GM12865 (cell line): ENCODE measurements around the gene MEIS2.

Experiments
- DNase-seq: peaks from one replicate; pipeline ENCODE4 v3.0.0; 2010; ENCODE audit warnings: low read depth
- H3K4me3 ChIP-seq: 2 replicates; pipeline ENCODE4 v1.5.1; 2011; ENCODE audit warnings: mild to moderate bottlenecking, low read depth, low read length, control low read depth
- CTCF ChIP-seq: IDR thresholded peaks from 2 replicates; pipeline ENCODE4 v1.5.1; 2011; ENCODE audit warnings: low read length, control low read depth, low read depth, inconsistent platforms; ENCODE audit not compliant: insufficient read depth; ENCODE audit errors: missing control alignments

The MEIS2 gene

GRCh38 chr15:37078566-37078965 lies 21.8 kb downstream of the MEIS2 start:
- TF ChIP-seq CTCF: no peak
- H3K4me3 ChIP-seq: no peak overlapping the region
- DNase-seq: no peak

- H3K4me3 ChIP-seq: no peak overlapping the region
- TF ChIP-seq CTCF: no peak
- no peak for DNase-seq
Measured at GRCh38 chr15:37077623-37078351, 22.6 kb downstream of the MEIS2 start.

- no peak overlapping the region; the same call in 1 of the 2 replicates for H3K4me3 ChIP-seq
- DNase-seq: no peak
- TF ChIP-seq CTCF: no peak
Measured at GRCh38 chr15:37076543-37076942, 23.8 kb downstream of the MEIS2 start.

- peak; percentile 43 for DNase-seq
Measured at GRCh38 chr15:37075777-37076176, 24.6 kb downstream of the MEIS2 start.

GRCh38 chr15:37072181-37072580 lies 28.2 kb downstream of the MEIS2 start:
- H3K4me3 ChIP-seq: no peak overlapping the region
- DNase-seq: no peak
- TF ChIP-seq CTCF: no peak

More at GRCh38 chr15:37075777-37076176, 24.6 kb downstream of the MEIS2 start:
- peak overlapping the region; percentile 47 for H3K4me3 ChIP-seq
- TF ChIP-seq CTCF: no peak

- H3K4me3 ChIP-seq: no peak overlapping the region
- no peak for TF ChIP-seq CTCF
- no peak for DNase-seq
Measured at GRCh38 chr15:37071134-37071533, 29.2 kb downstream of the MEIS2 start.

- no peak for TF ChIP-seq CTCF
- no peak overlapping the region for H3K4me3 ChIP-seq
- no peak for DNase-seq
Measured at GRCh38 chr15:37070686-37071085, 29.7 kb downstream of the MEIS2 start.
